Middle frontal gyrus (tissue), 1 donor: ENCODE data around the gene SAYSD1.
A peak's percentile ranks its signal among the peaks of the same experiment; 100 is the strongest.
"Not testable (repeated sequence)": the region's sequence is repeated elsewhere in the genome, so short reads cannot be mapped to it uniquely, and the experiment has no call there.

ENCODE experiments used
- DNase-seq: peaks from one replicate; pipeline ENCODE4 v3.0.0-alpha.2; 2015; ENCODE audit warnings: low spot score; ENCODE audit errors: extremely low spot score

SAYSD1 gene, protein sequence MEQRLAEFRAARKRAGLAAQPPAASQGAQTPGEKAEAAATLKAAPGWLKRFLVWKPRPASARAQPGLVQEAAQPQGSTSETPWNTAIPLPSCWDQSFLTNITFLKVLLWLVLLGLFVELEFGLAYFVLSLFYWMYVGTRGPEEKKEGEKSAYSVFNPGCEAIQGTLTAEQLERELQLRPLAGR

DNA sequence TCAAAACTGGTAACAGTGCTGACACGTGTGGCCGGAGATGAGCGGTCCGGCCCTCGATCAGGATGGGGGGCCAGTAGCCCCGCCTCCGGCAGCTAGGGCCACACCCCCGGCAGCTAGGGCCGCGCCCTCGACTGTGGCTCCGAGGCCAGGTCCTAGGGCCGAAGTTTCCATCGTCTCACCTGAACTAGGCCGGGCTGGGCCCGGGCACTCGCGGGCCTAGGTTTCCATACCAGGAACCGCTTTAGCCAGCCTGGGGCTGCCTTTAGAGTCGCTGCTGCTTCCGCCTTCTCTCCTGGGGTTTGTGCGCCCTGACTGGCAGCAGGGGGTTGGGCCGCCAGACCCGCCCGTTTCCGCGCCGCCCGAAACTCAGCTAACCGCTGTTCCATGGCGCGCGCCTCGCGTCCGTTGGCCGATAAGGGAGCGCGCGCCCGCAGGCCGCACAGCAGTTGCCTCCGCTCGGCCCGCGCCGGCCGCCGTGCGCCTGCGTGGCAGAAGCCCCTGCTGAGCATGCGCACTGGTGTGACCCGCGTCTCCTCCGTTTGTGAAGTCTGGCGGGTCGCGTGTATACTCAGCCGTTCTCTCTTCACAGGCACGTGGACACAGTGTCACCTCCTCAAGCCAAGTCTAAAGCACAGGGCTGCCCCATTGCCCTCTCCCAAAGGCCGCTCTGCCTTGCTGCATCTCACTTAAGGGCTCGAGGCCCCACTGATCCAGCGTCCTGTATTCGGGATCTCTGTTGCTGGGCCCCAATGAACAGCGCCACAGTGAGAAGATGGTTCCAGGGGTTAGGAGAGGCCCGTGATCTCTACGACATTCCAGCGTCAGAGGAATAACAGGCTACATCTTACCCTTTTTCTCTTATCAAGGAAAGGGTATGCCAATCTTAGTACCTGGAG, at the start of gene SAYSD1:
SAYSD1 (minus strand) TSS at position 483 of the 896 bp plus-strand sequence; CDS start at position 386, 97 bp downstream.
- peak; percentile 87 for DNase-seq

DNA sequence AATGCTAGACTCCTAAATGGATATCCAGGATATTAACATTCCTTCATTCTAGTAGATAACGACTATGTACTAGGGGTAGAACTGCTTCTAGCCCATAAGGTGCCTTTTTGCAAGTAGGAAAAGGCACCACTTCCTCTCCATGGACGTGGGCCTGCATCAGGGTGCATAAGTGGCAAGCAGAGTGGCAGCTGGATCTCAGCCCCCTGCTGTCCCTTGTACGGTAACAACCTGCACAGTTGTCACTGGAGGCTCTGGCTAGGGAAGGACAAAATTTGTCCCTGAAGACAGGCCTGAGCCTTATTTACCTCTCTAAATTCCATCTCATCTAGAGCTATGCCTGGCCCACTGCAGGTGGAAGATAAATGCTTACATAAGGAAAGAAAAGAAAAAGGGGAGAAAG, 42.5 kb upstream of the SAYSD1 start:
- DNase-seq = no peak

DNA sequence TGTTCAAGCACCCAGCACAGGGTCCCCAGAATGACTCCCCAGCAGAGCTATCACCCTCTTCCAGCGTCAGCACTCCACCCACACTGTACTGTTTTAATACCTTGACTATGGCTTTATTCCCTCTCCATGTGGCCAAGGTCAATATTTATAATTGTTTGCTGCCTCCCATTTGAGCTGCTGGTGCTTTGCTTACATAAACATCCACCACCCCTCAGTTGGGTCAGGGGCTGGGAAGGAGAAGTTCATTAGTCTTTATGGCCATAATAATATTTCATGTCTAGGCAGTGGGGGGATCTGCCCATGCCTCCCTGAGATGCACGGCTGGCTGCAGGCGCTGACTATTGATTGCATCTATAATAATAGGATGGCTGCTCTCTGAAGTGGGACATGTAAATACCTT, 41.8 kb upstream of the SAYSD1 start:
- no peak for DNase-seq

DNA sequence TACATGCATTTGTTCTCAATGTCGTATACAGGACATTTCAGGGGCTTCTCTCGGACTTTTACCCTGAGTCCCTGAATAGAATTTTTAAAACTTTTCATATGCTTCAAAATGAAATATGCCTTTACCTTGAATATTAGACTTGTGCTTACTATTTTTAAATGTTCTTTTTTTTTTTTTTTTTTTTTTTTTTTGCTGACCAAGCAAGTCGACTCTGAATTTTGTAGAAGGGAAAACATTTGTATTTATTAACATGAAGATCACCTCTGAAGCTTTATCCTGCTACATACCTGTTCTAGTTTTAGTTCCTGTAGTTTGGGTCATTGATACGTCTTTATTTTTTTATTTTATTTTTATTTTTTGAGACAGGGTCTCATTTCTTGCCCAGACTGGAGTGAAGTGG, 39.7 kb upstream of the SAYSD1 start:
- DNase-seq = no peak

DNA sequence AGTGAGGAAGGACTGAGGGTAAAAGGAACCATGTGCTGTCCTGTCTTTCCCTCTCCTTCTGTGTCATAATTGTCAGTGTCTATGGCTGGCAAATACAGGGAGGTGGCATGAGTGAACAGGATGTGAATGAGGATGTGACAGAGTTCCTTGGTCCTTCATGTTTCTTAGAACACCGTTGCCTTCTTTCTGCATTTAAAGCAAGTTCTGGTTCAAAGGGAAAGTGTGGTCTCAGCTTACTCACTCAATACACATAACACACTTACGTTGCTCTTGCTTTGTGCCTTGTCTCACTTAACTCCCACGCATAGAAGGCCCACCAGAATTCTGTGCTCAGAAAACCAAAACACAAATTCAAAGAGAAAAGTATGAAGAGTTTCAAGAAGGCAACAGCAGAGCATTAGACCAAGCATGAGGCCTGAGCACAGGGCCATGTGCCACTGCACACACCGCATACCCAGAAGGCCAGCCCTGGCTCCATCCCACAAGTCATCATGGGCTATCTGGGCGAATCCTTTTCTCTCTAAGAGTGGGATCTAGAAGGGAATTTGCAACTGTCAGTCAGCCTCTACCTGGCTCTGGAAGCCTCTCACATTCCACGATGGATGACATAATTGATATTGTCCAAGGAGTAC, 38.9 kb upstream of the SAYSD1 start:
- DNase-seq = no peak

DNA sequence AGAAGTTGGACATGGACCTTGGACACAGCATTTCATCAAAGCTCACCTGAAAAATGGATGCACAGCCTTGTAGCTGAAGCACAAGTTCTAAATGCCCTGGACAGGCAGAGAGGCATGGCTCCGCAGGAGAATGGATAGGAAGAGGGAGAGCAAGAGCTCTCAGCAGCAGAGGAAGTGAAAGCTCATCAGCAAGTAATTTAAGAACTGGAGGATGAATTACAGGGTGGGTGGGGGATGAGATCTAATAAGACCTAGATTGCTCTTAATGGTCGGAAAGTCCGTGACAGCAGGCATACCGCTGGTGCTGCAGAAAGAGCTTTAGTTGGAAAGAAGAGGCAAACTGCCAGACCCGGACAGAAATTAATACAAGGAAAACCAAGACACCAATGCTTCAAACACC, 37.3 kb upstream of the SAYSD1 start:
- DNase-seq = no peak

DNA sequence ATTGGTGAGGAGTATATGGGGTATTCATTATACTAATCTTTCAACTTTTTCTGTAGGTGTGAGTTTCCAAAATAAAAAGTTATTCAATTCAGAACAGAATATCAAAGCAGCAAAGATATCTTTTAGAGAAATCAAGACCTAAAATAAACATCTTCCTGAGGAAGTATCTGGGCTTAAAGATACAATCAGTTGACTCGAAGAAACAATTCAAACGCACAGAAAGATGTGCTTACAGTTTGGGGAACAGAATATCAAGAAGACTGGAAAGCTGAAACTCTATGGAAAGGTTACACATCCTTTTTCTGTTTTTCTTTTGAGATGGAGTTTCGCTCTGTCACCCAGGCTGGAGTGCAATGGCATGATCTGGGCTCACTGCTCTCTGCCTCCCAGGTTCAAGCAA, 36.2 kb upstream of the SAYSD1 start:
- DNase-seq = no peak

DNA sequence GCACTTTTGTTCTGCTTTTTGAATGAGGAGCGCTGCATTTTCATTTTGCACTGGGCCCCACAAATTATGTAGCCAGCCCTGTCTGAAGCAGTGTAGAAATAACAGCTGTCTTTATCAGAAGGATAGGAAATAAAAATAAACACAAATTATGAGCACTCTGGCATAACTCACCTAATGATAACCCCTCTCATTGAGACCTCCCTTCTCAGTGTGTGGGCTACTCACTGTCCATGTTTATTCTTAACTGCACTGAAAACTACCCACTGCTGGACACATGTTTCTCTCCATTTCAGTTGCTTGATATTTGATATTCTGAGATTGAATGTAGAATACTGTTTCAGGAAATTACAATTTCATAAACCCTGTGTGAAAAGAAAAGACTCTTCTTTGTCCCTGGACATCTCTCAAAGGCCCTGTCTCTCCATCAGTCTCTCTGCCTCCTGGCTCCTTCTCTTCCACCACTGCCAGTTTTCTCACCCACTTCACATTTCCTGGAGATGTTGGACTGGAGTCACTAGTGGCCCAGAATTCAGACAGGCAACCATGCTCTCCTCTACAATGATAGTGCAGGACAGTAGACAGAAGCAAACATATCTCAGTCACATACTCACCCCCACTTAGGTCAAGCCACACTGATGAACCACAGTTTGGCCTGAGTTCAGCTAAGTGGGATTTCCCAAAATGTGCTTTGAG, 29.6 kb upstream of the SAYSD1 start:
- no peak for DNase-seq

DNA sequence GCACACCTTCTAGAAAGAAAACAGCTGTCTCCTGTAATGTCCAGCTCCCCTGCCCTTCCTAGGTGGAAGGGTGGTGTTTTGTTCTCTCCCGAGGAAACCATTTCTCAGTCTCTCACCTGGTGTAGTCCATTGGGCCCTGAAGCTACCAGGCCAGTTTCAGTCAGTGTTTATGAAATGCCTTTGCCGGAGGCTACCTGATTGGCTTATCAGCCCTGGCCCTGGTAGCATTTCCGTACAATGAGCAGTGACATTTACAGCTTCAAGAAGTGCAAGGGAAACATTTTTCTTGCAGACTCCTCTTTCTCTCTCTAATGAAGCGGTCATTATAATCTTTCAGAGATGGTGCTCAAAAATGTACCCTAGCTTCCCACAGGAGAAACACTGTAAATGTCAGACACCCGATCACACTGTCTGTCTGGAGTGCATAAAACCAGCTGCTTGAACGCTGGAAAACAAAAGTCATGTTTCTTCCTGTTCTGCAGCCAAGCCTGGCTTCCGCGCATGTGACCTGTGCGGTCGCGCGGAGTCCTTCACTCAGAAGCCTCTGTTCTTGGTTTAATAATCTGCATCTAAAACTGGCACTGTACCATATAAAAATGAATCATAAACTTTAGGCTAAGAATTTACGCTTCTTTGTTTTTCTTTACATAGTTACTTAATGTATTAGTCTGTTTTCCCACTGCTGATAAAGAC, 28.4 kb upstream of the SAYSD1 start:
- no peak for DNase-seq

DNA sequence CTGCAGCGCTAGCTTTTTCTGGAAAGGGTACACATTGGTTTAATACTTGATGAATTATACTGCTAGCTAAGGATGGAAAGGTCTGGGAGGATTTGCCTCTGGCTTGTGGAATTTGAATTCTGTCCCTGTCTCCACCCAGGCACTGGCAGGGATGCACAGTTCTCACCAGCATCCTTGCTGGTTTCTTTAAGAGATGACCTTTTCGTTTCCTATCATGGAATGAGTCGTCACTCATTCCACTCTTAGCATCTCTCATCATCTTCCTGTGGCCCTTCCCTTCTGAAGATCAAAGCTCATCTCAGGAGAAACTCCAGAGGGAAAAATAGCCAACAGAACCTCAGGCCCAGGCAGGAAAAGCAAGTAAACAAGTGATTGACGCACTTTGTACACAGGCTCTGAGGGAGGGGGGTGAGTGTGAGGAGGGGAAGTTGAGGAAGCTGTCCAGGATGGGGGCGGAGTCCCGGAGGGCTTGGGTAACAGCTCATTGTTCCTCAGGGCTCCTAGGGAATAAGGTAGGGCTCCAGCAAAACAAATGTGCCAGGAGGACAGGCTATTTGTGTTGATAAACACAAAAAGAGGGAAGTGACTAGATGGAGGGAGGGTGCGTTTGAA, 25.7 kb upstream of the SAYSD1 start:
- no peak for DNase-seq

DNA sequence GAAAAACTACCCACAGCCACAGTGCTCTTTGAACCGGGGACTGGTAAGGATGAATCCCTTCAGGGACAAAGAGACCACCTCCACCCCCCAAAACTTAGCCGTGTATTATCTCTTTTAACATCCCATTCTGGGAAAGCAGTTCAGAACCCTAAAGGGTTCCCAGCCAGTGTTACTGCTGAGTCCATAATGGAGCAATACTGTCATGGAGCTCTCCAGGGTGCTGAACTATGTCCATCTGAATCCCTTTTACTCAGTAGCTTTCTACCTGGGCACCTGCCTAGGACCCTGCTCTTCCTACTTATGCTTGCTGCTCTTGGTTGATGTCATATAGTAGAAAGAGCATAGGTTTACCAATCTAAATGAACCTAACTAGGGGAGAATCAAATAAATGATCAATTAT, 22.3 kb upstream of the SAYSD1 start:
- DNase-seq = no peak

DNA sequence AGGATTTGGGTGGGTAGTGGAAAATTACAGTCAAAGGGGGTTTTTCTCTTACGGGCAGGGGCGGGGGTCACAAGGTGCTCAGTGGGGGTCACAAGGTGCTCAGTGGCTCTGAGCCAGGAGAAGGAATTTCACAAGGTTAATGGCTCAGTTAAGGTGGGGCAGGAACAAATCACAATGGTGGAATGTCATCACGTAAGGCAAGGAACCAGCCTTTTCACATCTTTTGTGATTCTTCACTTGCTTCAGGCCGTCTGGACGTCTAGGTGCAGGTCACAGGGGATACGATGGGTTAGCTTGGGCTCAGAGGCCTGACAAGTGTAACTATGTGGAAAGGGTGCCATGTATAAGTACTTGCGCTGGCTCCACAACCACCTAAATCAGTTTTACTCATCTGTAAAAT, 21.2 kb upstream of the SAYSD1 start:
- DNase-seq = not testable (repeated sequence)

DNA sequence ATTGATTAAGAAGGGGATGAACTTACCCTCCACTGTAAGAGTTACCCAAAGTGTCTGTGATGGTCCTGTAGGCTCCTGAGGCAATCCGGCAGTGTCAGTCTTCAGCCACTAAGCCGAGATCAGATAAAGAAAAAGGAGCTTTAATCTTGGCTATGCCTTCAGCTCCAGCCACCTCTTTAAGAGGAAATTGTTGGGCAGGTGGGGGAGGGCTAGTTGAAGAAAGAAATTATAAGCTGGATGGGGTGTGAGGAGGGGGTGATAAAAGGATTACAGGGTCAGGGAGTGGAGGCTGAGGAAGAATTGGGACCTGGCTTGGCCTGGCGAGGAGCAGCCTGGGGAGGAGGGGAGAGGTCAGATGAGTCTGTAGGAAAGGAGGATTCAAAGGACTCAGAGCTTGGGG, 19.8 kb upstream of the SAYSD1 start:
- DNase-seq = not testable (repeated sequence)

DNA sequence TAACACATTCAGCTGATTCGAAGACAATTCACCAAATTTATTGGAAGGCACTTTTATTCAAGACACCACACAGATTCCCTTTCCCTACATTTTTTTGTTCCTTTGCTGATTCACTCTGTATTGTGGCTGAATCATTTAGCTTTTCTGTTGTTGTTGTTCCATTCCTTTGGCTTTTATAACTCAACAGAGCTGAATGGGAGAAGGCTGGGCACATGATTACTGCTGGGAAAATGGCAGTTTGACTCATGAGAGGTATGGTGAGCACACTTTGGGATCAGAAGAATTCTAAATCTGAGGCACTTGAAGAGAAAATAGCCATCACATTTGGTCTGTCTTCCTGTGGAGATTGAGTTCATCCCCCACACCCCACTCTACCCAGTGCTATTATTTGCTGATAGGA, 15.7 kb upstream of the SAYSD1 start:
- no peak for DNase-seq

DNA sequence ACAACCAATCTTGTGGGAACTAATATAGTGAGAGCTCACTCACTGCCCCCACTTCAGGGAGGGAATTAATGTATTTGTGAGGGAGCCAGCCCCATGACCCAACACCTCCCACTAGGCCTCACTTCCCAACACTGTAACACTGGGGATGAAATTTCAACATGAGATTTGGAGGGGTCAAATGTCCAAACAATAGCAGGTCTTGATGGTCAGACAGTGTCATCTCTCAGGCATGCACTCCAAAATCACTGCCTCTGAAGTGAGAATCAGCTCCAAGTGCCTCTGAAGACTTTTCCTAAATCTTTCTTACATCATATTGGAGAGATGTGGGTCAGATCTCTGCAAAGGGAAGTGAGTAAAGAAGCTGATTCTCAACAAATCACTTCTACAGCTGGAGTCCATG, 13.8 kb upstream of the SAYSD1 start:
- DNase-seq = no peak

DNA sequence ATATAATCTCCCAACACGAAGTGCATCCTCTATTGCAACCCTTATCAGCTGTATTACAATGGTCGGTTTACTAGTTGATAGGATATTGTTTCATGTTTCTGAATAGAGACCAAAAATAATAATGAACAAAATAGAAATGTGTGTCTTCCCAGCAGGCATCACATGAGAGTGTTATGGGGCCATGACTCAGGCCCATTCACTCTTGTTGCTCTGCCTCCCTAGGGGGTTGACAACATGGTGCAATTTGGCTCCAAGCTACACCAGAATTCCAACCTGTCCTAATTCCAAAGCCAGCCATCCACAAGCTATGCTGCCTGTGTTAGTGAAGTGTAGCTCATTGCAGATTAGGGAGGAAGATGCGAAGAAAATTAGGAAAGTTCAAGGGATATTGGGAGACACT, 13.1 kb upstream of the SAYSD1 start:
- no peak for DNase-seq

DNA sequence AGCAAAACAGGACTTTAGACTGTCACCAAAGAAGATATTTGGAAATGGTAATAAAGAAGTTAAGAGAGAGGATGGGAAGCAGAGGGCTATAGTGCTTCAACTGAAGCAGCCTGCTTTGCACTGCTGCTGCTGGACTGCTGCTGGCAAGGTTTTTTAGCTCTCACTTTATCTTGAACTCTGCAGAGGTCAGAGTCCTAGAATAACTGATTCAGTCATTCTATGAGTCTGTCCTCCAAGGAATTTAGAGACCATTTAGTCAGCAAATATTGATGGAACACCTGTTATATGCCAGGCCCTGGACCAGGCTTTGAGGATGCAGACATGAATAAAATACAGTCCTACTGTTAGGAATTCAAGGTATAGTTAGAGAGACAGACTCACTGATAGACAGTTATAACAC, 9.1 kb upstream of the SAYSD1 start:
- DNase-seq = no peak

DNA sequence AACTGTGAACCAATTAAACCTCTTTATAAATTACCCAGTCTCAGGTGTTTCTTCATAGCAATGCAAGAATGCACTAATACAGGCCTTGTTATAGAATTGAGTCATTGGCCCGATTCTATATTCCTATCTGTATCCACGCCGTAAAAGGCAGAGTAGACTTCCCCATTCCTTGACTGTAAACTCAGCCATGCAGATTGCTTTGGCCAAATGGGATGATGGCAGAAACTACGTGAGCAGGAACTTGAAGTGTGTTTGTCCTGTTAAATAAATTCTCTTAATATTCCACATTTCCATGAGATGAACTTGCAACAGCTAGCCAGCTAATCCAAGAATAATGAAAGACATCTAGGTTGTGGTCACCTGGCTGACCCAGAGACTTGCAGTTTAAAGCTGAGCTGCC, 3.9 kb upstream of the SAYSD1 start:
- no peak for DNase-seq

DNA sequence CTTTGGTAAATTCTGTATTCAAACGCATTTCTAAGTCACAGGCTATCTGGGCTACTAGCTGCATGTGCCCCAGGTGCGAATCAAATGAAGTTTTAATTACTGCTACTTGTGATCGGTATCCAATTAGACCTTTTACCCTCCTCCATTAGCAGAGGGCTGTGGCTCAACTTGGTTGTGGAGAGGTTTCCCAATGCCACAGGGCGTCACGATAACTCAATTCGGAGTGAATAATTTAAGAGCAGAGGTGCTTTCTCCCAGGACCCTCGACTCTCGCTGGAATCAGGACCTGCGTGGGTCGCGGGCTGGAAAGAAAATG, 640 bp downstream of the SAYSD1 start:
- no peak for DNase-seq

DNA sequence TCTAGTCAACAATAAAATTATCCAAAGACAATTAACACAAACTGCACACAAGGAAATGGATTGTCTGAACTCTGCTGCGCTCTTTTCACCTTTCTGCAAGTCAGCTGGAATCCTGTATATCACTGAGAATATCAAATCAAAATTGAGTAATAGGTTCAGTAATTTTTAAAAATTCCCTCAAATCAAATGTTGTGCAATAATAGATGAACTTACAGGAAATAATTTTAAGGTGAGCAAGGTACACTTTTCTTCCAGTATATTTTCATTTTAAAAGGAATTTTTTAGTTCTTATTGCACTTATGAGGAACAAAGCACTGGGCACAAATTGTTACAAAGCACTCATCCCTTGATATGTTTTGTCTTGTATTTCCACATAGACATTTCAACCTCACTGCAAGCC, 1.2 kb downstream of the SAYSD1 start:
- no peak for DNase-seq

DNA sequence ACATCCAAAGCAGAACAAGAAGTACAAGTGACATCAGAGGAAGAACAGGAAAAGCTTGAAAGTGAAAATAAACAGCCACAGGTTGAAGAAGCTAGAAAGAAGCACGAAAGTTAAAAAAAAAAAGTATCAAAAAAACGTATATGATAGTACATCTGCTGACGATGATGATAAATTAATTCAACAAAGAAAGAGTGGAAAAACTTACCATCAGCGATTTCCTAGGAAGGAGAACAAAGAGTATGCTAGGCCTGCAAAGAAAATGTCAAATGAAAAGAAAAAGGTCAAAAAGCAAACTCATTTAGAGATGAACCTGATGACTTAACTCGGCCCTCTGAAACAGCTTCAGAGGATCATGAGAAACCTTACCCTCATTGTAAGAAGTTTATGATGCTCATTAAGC, 3.7 kb downstream of the SAYSD1 start:
- DNase-seq = no peak
